Endothelial cell of umbilical vein (primary cell): Measurements from ENCODE around the gene RUNX2. TPM values are rescaled to one million over a fixed set of nuclear protein-coding genes. Genes with fewer than 3 reads are reported as not detected.

Source experiments
- BruUV-seq: library from RNA; stranded (reverse); fragments of 400-500 nt; replicated peaks from 2 replicates; lab custom pipeline; 2021; lab: Mats Ljungman, UMichigan
- CTCF ChIA-PET: fragments of 300-600, 350-600 bp; sonication (Branson Sonifier 250); formaldehyde crosslinking; loops from one replicate; lab custom pipeline; 2021; ENCODE audit warnings: antibody characterized with exemption, inconsistent platforms; lab: Charles Lee
- POLR2A ChIA-PET: fragments of 300-600, 350-600 bp; sonication (Branson Sonifier 250); formaldehyde crosslinking; loops from one replicate; lab custom pipeline; 2021; ENCODE audit warnings: antibody characterized with exemption, inconsistent platforms; lab: Charles Lee
- DNase-seq: peaks from one replicate; pipeline ENCODE4 v3.0.0-alpha.2; 2011; ENCODE audit warnings: low read depth, low spot score
- FAIRE-seq: peaks from 2 replicates; lab custom pipeline; 2011; peaks lifted over from hg19 to GRCh38; lab: Jason Lieb, UNC
- H2AFZ ChIP-seq: 2 replicates; pipeline ENCODE4 v1.6.0; 2012; ENCODE audit warnings: low read depth, low read length, control low read depth, inconsistent platforms
- H3K27ac ChIP-seq: 2 replicates; pipeline ENCODE4 v1.5.1; 2011; ENCODE audit warnings: low read depth, mild to moderate bottlenecking, control low read depth, low read length, moderate library complexity; ENCODE audit not compliant: insufficient read depth
- H3K27me3 ChIP-seq, 2 experiments: 2 replicates each; pipeline versions ENCODE4 v1.6.0 to v1.6.1; 2011; ENCODE audit warnings: low read length in 2 of 2, mixed read lengths in 1 of 2; ENCODE audit not compliant: control insufficient read depth in 2 of 2, insufficient read depth in 2 of 2
- H3K36me3 ChIP-seq, 2 experiments: 2 replicates in 1 of 2; 3 replicates in 1 of 2; pipeline ENCODE4 v1.5.1; 2011; ENCODE audit warnings: low read length in 2 of 2, mild to moderate bottlenecking in 1 of 2, moderate library complexity in 1 of 2; ENCODE audit not compliant: control insufficient read depth in 2 of 2, insufficient read depth in 2 of 2; ENCODE audit errors: extremely low read depth in 1 of 2
- H3K4me1 ChIP-seq: 3 replicates; pipeline ENCODE4 v1.5.1; 2011; ENCODE audit warnings: mild to moderate bottlenecking, low read length; ENCODE audit not compliant: control insufficient read depth, insufficient read depth; ENCODE audit errors: extremely low read depth
- H3K4me2 ChIP-seq: 2 replicates; pipeline ENCODE4 v1.6.1; 2011; ENCODE audit warnings: low read length, control low read depth, mixed read lengths; ENCODE audit not compliant: insufficient read depth
- H3K4me3 ChIP-seq, 3 experiments: fragments of 200-600 bp in 1 of 3; sonication (generic), shearing (Covaris generic) in 1 of 3; replicated peaks in 1 of 3; 2 replicates each; pipeline ENCODE4 v1.5.1; 2011 to 2016; ENCODE audit warnings: control low read depth in 3 of 3, low read length in 3 of 3, mild to moderate bottlenecking in 2 of 3, inconsistent platforms in 1 of 3, low read depth in 1 of 3, moderate library complexity in 1 of 3; ENCODE audit not compliant: insufficient read depth in 1 of 3
- H3K79me2 ChIP-seq: 2 replicates; pipeline ENCODE4 v1.6.0; 2012; ENCODE audit warnings: low read length, inconsistent platforms; ENCODE audit not compliant: control insufficient read depth, insufficient read depth
- H3K9ac ChIP-seq: replicated peaks from 2 replicates; pipeline ENCODE3; 2011; ENCODE audit warnings: low read length, control low read depth; ENCODE audit not compliant: insufficient read depth; ENCODE audit errors: extremely low read depth
- H3K9me1 ChIP-seq: replicated peaks from 3 replicates; pipeline ENCODE4 v1.6.0; 2011; ENCODE audit warnings: mild to moderate bottlenecking, low read length; ENCODE audit not compliant: control insufficient read depth, insufficient read depth; ENCODE audit errors: extremely low read depth
- H3K9me3 ChIP-seq: replicated peaks from 2 replicates; pipeline ENCODE4 v1.5.1; 2012; ENCODE audit warnings: low read length, inconsistent platforms; ENCODE audit not compliant: control insufficient read depth, insufficient read depth
- H4K20me1 ChIP-seq: replicated peaks from 2 replicates; pipeline ENCODE3; 2011; ENCODE audit warnings: mild to moderate bottlenecking, low read length; ENCODE audit not compliant: control insufficient read depth, insufficient read depth; ENCODE audit errors: extremely low read depth
- EZH2 ChIP-seq: IDR thresholded peaks from 2 replicates; pipeline ENCODE4 v1.6.1; 2012; ENCODE audit warnings: borderline replicate concordance, low read depth, mild to moderate bottlenecking, moderate library complexity, low read length, inconsistent platforms; ENCODE audit not compliant: severe bottlenecking
- FOS ChIP-seq: IDR thresholded peaks from 2 replicates; pipeline ENCODE4 v1.6.1; 2011; ENCODE audit warnings: mild to moderate bottlenecking, low read length, moderate library complexity, borderline replicate concordance; ENCODE audit not compliant: insufficient read depth
- GATA2 ChIP-seq: IDR thresholded peaks from 2 replicates; pipeline ENCODE4 v1.7.0; 2011; ENCODE audit warnings: low read depth, mild to moderate bottlenecking, moderate library complexity, mixed read lengths, low read length; ENCODE audit not compliant: insufficient read length, insufficient read depth
- JUN ChIP-seq: IDR thresholded peaks from 2 replicates; pipeline ENCODE4 v1.6.1; 2011; ENCODE audit warnings: borderline replicate concordance, low read depth; ENCODE audit not compliant: insufficient read length, insufficient read depth
- MAX ChIP-seq: IDR thresholded peaks from 2 replicates; pipeline ENCODE4 v1.6.1; 2011; ENCODE audit not compliant: insufficient read depth, insufficient read length
- MYC ChIP-seq: IDR thresholded peaks from one replicate; pipeline ENCODE4 v1.6.1; 2011; ENCODE audit warnings: mild to moderate bottlenecking, low read depth, low read length
- POLR2A ChIP-seq: IDR thresholded peaks from 2 replicates; pipeline ENCODE4 v1.6.1; 2012; ENCODE audit warnings: low read depth, mild to moderate bottlenecking, control low read depth, low read length
- POLR2AphosphoS5 ChIP-seq: IDR thresholded peaks from 2 replicates; pipeline ENCODE4 v1.6.1; 2012; ENCODE audit warnings: low read depth, mild to moderate bottlenecking, control low read depth, low read length, moderate library complexity; ENCODE audit not compliant: insufficient read depth
- dilution Hi-C: fragments of 300-500 bp; cut with MboI; formaldehyde crosslinking; loops from one replicate; pipeline ENCODE4 v1.15.0; 2019; ENCODE audit warnings: low sequenced_read_pairs; ENCODE audit not compliant: extremely low pct_ligation_motif_present
- intact Hi-C: fragments of 100-400 bp; cut with micrococcal nuclease; formaldehyde crosslinking; loops from one replicate; pipeline ENCODE4 v1.10.0; 2022
- polyA plus RNA-seq, 4 experiments: library from polyadenylated mRNA; depleted of rRNA in 3 of 4; stranded (reverse) in 3 of 4; unstranded in 1 of 4; fragments of >200 nt; gene quantifications; 2 replicates each; pipeline versions ENCODE4 v1.2.1 to v1.2.3, GENCODE V29; 2011 to 2012; ENCODE audit warnings: missing spikeins in 1 of 4
- total RNA-seq: library from RNA; stranded (reverse); gene quantifications from 2 replicates; pipeline ENCODE4 v1.2.3, GENCODE V29; 2021
- TF ChIP-seq, protein P1 (sequence below), 2 donors: IDR thresholded peaks; 1 replicate in 1 of 2; 2 replicates in 1 of 2; pipeline ENCODE4 v1.5.1; 2011; ENCODE audit warnings: low read length in 2 of 2, mild to moderate bottlenecking in 2 of 2, moderate library complexity in 2 of 2, control low read depth in 1 of 2, inconsistent platforms in 1 of 2, low read depth in 1 of 2; ENCODE audit not compliant: insufficient read depth in 1 of 2; ENCODE audit errors: extremely low read depth in 1 of 2

Gene RUNX2
- total and polyA plus RNA-seq, 2 donors (not counting 3 experiments of a cell fraction or from before 2014, with no cell fraction given) = 0.06 TPM; not detected in 1

GRCh38 chr6:45557454-45557853, 229.3 kb downstream of the RUNX2 start:
- Histone ChIP-seq H3K9me3 (no peaks in the 10 kb centered on the region), H3K27me3 (peaks cover 10 to 27% of the 10 kb centered on the region in 2 experiments), H3K4me1 (no peaks in the 10 kb centered on the region), H3K4me3 (no peak overlapping the region), H3K9ac (no peak overlapping the region), H3K9me1 (no peaks in the 10 kb centered on the region), H2AFZ (no peak overlapping the region), H4K20me1 (no peaks in the 10 kb centered on the region), H3K36me3 (no peaks in the 10 kb centered on the region), H3K27ac (no peak overlapping the region), H3K4me2 (no peak overlapping the region), H3K79me2 (no peaks in the 10 kb centered on the region)
- BruUV-seq = no TSS peak
- dilution Hi-C loops (no loop called here), intact Hi-C loops (loop anchor here (10.0 kb wide), 1 partner anchor 157 kb away; no protein-coding TSS in a partner anchor)
- no peak for DNase-seq
- ChIA-PET POLR2A (no interaction called here), CTCF (no interaction called here)
- no peak for FAIRE-seq
- TF ChIP-seq GATA2 = no peak
- TF ChIP-seq POLR2AphosphoS5 = no peak
- no peak for TF ChIP-seq FOS
- no peak for TF ChIP-seq EZH2
- no peak for TF ChIP-seq MAX
- no peak for TF ChIP-seq JUN
- TF ChIP-seq MYC = no peak
- TF ChIP-seq, protein P1, sequence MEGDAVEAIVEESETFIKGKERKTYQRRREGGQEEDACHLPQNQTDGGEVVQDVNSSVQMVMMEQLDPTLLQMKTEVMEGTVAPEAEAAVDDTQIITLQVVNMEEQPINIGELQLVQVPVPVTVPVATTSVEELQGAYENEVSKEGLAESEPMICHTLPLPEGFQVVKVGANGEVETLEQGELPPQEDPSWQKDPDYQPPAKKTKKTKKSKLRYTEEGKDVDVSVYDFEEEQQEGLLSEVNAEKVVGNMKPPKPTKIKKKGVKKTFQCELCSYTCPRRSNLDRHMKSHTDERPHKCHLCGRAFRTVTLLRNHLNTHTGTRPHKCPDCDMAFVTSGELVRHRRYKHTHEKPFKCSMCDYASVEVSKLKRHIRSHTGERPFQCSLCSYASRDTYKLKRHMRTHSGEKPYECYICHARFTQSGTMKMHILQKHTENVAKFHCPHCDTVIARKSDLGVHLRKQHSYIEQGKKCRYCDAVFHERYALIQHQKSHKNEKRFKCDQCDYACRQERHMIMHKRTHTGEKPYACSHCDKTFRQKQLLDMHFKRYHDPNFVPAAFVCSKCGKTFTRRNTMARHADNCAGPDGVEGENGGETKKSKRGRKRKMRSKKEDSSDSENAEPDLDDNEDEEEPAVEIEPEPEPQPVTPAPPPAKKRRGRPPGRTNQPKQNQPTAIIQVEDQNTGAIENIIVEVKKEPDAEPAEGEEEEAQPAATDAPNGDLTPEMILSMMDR (IDR thresholded peaks at IDR 0.05; ENCODE audit: extremely low read depth in 1 of 2, insufficient read depth in 1 of 2, low read depth in 1 of 2, low read length in 2 of 2) = no peak
- TF ChIP-seq POLR2A = no peak
